HL-60 (cell line): ENCODE results near the gene EGLN1.

Experiments
- DNase-seq, 2 experiments: peaks; one replicate each; pipeline ENCODE4 v3.0.0-alpha.2; 2010 to 2020; ENCODE audit warnings: low read depth in 1 of 2, low spot score in 1 of 2
- H3K27ac ChIP-seq: fragments of 250-450 bp; sonication (Bioruptor Pico); replicated peaks from 2 replicates; pipeline ENCODE4 v1.5.1; 2020; ENCODE audit warnings: mild to moderate bottlenecking, moderate library complexity
- H3K27me3 ChIP-seq: fragments of 250-450 bp; sonication (Bioruptor Pico); 2 replicates; pipeline ENCODE4 v1.5.1; 2021; ENCODE audit warnings: mild to moderate bottlenecking, moderate library complexity; ENCODE audit not compliant: insufficient read depth, poor library complexity, severe bottlenecking
- H3K4me3 ChIP-seq: replicated peaks from 2 replicates; pipeline ENCODE4 v1.5.1; 2011; ENCODE audit warnings: mild to moderate bottlenecking, control low read depth, low read length; ENCODE audit not compliant: insufficient read depth
- CTCF ChIP-seq: IDR thresholded peaks from one replicate; pipeline ENCODE4 v1.5.1; 2011; ENCODE audit warnings: low read length, control low read depth, inconsistent platforms; ENCODE audit not compliant: insufficient read depth
- GABPA ChIP-seq: IDR thresholded peaks from 2 replicates; pipeline ENCODE4 v1.6.1; 2012; ENCODE audit warnings: low read depth
- POLR2AphosphoS5 ChIP-seq: IDR thresholded peaks from 2 replicates; pipeline ENCODE4 v1.6.1; 2012; ENCODE audit warnings: low read depth
- REST ChIP-seq: IDR thresholded peaks from 2 replicates; pipeline ENCODE4 v1.6.1; 2012; ENCODE audit warnings: low read depth; ENCODE audit not compliant: insufficient replicate concordance
- SPI1 ChIP-seq: IDR thresholded peaks from 2 replicates; pipeline ENCODE4 v1.6.1; 2012; ENCODE audit warnings: low read depth, mild to moderate bottlenecking, borderline replicate concordance

Gene EGLN1

GRCh38 chr1:231359113-231359512 lies 63.0 kb downstream of the EGLN1 start:
- no peak overlapping the region for H3K4me3 ChIP-seq
- no peaks in the 10 kb centered on the region for H3K27me3 ChIP-seq
- peak; percentile 87 to 88 for DNase-seq
- peak overlapping the region; percentile 30; the same call in 1 of the 2 replicates for H3K27ac ChIP-seq
- TF ChIP-seq GABPA (no peak), SPI1 (no peak), CTCF (no peak), REST (no peak), POLR2AphosphoS5 (peak; percentile 77)

GRCh38 chr1:231357831-231358354 lies 64.2 kb downstream of the EGLN1 start:
- H3K27ac ChIP-seq, result no peak overlapping the region
- no peak overlapping the region for H3K4me3 ChIP-seq
- TF ChIP-seq REST, result no peak
- TF ChIP-seq CTCF, result peak; percentile 41
- no peaks in the 10 kb centered on the region for H3K27me3 ChIP-seq
- DNase-seq, result peak; percentile 61 to 62

- DNase-seq, result no peak
- TF ChIP-seq CTCF, result no peak
- no peak for TF ChIP-seq POLR2AphosphoS5
- no peak for TF ChIP-seq SPI1
- TF ChIP-seq REST, result no peak
- no peak for TF ChIP-seq GABPA
- no peak overlapping the region for H3K4me3 ChIP-seq
These were observed 64.8 kb downstream of the EGLN1 start for GRCh38 chr1:231357187-231357772.

More at GRCh38 chr1:231357187-231357772, 64.8 kb downstream of the EGLN1 start:
- no peaks in the 10 kb centered on the region for H3K27me3 ChIP-seq
- H3K27ac ChIP-seq, result no peak overlapping the region
